ENCODE data around the gene MSH2. TPM values are rescaled to one million over a fixed set of nuclear protein-coding genes. Genes with fewer than 3 reads are reported as not detected.
"Not testable (repeated sequence)": the region's sequence is repeated elsewhere in the genome, so short reads cannot be mapped to it uniquely, and the experiment has no call there.

Gene MSH2
- total RNA-seq (2014; rRNA removed; shearing (Covaris generic)), result 20.7 and 25.0 TPM in 2 replicates
- 44.5 and 60.3 TPM in 2 replicates for polyA plus RNA-seq (2014; cell fraction: nucleus; rRNA removed)

DNA sequence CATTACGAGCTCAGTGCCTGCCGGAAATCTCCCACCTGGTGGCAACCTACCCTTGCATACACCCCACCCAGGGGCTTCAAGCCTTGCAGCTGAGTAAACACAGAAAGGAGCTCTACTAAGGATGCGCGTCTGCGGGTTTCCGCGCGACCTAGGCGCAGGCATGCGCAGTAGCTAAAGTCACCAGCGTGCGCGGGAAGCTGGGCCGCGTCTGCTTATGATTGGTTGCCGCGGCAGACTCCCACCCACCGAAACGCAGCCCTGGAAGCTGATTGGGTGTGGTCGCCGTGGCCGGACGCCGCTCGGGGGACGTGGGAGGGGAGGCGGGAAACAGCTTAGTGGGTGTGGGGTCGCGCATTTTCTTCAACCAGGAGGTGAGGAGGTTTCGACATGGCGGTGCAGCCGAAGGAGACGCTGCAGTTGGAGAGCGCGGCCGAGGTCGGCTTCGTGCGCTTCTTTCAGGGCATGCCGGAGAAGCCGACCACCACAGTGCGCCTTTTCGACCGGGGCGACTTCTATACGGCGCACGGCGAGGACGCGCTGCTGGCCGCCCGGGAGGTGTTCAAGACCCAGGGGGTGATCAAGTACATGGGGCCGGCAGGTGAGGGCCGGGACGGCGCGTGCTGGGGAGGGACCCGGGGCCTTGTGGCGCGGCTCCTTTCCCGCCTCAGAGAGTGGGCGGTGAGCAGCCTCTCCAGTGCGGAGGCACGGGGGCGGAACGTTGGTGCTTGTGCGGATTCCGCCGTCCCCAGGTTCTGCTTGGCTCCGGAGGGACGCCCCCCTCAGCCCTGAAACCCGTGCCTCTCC lies at the start of gene MSH2:
MSH2 (plus strand) TSS at position 352 of the 804 bp plus-strand sequence; CDS start at position 388, 36 bp downstream.
- peak; percentile 86 for DNase-seq (ENCODE audit: extremely low read depth, low read depth)

DNA sequence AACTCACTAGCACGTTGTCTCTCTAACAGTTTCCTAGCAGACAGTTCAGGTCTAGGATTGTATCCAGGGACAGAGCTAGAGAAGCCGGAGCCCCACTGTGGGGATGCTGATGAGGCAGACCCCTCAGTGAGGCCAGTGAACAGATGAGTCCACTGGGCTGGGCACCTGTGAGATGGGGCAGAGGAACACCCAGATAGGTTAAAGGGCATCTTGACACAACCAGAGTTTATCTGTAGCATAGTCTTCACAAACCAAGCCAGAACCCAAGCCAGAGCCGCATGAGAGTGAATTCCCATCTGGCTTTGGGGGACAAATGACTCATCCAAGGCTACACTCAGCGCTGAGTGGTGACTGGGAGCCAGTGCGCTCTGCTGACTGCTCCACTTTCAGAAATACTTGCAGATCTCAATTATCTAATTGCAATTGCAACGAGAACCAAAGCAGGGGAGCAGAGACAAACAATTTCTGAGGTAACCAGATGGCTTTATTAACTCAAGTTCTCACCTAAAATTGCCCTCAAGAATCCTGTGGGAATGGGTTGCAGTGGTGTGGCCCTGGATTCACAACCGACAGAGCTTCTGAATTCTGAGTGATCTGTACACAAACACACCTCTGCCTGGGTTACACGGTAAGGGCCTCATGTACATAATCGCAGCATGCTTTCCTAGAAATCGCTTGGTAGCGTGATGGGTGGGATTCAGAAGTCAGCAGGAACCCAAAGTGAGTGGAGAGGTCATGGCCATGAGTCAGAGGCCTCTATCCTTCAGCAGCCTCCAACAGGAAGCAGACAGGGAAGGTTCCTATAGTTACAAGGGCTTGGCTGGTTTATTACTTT lies 48.7 kb upstream of the MSH2 start:
- DNase-seq (ENCODE audit: extremely low read depth, low read depth), result no peak

DNA sequence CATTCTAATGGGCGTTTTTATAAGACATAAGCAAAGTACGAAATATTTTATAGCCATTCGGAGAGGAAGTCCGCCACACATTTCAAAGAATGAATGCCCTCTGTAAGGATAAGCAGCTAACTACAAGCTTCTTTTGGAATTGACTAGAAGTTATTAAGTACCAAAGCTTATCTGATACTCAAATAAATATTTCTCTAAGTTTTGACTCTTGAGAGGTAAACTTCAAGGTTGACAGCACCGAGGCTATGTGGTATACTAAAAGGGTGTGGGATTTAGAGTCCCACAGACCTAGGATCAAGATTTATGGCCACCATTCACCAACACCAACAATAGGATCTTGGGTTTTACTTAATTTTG lies 48.1 kb upstream of the MSH2 start:
- no peak for DNase-seq (ENCODE audit: extremely low read depth, low read depth)

DNA sequence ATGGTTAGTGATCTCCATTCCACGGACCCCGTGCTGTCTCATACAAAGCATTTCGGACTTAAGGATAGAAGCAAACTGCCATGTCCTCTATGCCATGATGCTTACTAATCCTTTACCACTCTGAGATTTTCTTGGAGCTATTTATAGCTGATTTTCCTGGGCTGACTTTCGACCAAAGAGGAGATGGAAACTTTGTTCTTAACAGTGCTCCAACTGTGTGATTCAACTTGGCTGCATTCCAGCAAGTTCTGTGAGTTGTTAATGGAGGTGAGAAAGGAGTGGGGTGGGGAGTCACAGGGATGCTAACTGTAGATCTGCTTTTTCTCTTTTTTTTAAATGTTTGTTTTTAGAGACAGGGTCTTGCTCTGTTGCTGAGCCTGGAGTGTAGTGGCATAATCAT lies 45.5 kb upstream of the MSH2 start:
- DNase-seq (ENCODE audit: extremely low read depth, low read depth), result no peak

DNA sequence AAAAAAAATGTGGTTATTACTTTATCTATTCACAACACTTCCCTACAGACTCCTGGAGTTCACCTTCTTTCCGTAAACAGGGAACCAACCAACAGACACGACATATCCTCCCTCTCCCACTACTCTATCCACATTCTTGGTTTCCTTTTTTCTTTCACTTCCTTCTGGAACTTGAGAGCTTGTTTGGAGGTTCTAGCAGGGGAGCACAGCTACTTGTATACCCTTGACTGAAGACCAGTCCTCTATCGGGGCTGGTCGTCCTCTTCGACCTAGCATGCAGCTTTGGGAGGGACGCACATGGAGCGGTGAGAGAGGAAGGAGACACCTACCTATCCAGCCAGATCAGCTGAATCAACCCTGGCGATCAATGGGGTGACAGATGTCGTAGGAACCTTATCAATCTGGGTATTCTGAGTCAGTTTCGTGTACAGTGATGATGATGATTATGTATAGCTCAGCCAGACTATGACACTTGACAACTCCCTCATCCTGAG lies 43.5 kb upstream of the MSH2 start:
- DNase-seq (ENCODE audit: extremely low read depth, low read depth), result no peak

DNA sequence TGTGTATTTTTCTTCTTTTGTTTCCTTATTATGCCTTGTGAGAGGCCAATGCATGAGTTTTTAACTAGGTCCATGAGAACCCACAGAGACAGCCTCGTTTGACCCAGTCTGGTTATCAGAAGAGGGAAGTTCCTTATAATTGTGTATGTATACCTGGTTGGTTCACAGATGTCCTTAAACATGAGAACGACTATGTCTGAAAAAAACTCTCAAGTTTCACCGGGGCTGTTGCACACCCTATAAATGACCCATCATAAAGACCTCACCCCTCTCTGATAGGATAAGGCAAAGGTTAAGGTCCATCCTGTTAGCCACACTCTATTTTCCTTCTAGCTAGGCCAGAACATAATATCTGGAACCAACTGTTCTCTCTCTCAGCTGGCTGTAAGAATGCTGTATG lies 42.7 kb upstream of the MSH2 start:
- no peak for DNase-seq (ENCODE audit: extremely low read depth, low read depth)

DNA sequence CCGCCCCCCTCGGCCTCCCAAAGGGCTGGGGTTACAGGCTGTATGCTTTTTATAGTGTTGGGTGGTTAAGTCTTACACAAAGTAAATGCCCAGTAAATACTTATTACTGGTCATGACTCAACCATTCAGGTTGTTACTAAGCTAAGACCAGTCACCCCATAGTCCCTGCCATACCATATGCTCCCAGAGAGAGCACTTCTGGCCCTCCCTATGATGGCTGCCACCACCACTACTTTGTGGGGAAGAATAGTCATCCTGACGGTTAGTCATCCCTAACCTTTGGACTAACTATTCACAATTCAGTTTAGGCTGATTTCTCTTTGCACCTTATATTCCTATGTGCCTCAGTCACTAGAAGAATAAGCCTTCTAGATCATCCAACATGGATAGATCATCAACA lies 42.0 kb upstream of the MSH2 start:
- DNase-seq (ENCODE audit: extremely low read depth, low read depth), result no peak

DNA sequence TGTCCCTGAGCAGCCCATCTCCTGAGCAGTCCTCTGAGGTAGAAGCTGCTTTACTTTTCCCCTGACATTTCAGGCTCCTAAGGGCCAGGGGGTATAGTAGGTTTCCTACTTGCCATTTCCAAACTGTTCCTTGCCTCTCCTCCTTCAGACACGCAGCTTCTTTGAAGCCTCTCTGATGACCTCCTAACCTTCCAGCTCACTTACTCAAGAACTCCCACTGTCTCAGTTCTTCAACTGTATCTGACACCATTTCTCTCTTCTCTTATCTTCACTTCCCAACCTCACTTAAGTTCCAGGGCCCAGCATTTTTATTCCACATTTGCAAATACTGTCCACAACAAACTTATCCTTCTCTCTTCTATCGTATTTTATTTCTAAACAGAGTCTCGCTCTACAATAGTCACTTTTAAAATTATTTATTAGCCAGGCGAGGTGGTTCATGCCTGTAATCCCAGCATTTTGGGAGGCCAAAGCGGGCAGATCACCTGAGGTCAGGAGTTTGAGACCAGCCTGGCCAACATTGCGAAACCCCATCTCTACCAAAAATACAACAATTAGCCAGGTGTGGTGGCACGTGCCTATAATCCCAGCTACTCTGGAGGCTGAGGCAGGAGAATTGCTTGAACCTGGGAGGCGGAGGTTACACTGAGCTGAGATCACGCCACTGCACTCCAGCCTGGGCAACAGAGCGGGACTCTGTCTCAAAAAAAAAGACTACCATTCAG lies 41.3 kb upstream of the MSH2 start:
- DNase-seq (ENCODE audit: extremely low read depth, low read depth), result not testable (repeated sequence)

DNA sequence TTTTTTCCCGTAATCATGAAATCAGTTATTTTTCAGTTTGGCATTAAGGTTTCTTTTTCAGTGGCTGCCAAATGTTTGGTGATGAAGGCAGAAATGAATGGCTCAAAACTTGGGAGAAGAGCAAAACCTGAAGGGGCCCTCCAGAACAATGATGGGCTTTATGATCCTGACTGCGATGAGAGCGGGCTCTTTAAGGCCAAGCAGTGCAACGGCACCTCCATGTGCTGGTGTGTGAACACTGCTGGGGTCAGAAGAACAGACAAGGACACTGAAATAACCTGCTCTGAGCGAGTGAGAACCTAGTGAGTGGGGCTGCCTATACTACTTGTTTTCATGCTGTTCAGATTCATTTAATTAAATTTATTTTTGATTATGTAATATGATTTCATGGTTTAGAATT lies 29.2 kb upstream of the MSH2 start:
- no peak for DNase-seq (ENCODE audit: extremely low read depth, low read depth)

DNA sequence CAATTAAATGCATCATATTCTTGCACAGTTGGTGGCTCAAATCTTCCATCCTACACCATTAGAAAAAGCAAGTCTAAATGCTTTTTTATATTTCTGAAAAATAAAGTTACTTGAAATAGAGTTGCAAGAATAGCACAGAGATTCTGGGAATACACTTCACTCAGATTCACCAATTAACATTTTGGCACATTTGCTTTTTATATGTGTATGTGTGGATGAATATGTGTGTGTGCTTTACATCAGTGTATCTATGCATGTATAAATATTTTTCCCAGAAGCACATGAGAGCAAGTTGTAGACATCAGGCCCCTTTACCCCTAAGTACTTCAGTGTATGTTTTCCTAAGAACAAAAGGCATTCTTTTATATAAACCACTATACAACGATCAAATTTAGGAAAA lies 27.6 kb upstream of the MSH2 start:
- DNase-seq (ENCODE audit: extremely low read depth, low read depth), result no peak

DNA sequence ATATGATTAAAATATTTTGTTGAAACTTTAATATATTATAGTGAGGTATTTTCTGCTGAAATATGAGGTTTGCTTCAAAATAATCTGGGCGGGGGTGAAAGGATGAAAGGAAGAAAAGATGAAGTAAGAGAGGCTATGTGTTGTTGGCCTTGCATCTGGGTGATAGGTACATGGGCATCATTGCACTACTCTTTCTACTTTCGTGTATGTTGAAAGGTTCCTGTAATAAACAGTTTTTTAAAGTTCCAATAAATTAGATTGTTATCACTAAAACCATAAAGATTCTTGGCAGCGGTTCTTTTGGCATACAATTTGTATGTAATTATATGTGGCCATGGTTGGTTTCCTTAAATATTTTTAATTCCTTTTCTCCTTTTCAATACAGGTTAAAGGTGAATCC lies 23.6 kb upstream of the MSH2 start:
- DNase-seq (ENCODE audit: extremely low read depth, low read depth), result no peak

DNA sequence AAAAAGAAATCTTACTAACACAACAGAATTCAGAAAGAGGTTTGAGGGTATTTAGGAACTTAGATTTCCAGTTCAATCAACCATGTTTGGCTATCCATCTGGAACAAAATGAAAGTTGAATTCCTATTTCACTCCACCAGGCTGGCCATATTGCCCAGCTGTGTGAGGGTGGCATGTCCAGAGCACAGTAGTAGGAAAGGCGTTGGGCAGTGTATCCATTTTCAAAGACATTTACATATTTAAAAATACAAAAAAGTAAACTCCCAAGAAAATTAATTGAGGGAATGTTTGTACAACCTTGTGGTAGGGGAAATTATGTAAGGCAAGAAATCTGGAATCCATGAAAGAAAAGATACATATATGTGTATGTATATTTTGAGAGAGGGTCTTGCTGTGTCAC lies 21.5 kb upstream of the MSH2 start:
- no peak for DNase-seq (ENCODE audit: extremely low read depth, low read depth)

DNA sequence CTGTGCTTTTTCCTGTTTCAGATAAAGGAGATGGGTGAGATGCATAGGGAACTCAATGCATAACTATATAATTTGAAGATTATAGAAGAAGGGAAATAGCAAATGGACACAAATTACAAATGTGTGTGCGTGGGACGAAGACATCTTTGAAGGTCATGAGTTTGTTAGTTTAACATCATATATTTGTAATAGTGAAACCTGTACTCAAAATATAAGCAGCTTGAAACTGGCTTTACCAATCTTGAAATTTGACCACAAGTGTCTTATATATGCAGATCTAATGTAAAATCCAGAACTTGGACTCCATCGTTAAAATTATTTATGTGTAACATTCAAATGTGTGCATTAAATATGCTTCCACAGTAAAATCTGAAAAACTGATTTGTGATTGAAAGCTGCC lies 16.4 kb upstream of the MSH2 start:
- no peak for DNase-seq (ENCODE audit: extremely low read depth, low read depth)

DNA sequence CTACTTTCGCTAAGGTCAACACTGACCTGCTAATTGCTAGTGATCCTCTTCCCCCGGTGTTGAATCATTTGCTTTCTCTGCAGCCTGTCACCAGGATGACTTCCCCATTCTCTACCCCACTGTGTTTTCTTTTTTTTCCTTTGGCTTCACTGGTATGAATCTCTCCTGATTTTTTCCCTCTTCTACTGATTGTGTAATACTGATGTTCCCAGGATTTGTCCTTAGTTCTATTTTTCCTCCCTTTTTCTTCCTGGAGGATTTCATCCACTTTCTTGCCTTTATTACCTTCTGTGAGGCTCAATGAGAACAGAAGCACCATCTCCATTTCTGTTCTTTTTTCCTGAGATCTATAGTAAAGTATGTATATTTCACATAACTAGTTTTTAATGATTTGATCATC lies 14.1 kb upstream of the MSH2 start:
- DNase-seq (ENCODE audit: extremely low read depth, low read depth), result no peak

DNA sequence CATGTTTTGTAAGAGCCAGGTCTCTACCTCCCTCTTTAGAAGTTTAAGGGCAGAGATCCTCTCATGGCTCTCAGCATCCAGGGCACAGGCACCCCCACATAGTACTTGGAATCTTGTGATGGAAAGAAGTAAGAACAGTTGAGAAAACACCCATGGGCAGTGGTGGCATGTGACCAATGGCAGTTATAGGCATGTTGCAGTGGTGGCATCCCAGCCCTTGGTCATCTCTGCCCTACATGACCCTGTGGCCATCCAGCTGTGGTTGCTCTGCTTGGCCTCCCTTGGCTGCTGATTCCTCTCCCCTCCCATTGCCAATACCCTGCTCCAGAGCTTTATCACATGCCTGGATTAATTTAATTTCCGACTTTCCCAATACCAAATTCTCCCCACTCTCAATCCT lies 13.3 kb upstream of the MSH2 start:
- no peak for DNase-seq (ENCODE audit: extremely low read depth, low read depth)

DNA sequence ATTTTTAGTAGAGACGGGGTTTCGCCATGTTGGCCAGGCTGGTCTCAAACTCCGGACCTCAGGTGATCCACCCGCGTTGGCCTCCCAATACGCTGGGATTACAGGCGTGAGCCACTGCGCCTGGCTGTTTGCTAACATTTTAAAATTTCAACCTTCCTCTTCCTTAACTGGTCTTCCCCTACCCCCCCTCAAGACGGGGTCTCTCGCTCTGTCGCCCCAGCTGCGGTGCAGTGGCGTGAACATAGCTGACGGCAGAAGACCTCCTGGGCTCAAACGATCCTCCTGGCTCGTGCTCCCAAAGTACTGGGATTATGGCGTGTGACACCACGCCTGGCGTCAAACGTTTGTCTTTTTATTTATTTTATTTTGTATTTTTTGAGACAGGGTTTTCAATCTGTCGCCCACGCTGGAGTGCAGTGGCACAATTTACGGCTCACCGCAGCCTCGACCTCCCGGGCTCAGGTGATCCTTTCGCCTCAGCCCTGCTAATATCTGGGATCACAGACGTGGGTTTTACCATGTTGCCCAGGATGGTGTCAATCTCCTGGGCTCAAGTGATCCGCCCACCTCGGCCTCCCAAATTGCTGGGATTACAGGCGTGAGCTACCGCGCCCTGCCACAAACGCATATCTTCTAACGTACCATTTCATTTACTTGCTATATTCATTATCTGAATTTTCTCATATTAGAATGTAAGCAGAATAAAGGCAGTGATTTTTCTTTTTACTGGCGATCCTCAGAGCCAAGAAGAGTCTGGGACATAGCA lies 984 bp upstream of the MSH2 start:
- no peak for DNase-seq (ENCODE audit: extremely low read depth, low read depth)

DNA sequence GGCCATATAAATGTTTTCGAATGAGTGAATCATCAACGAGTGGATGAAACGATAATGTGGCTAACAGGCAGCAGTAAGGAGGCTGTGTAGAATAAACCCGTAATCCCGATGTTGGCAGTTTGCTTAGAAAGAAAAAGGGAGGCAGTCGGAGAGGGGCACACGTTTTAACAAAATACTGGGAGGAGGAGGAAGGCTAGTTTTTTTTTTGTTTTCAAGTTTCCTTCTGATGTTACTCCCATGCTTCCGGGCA lies 476 bp upstream of the MSH2 start:
- no peak for DNase-seq (ENCODE audit: extremely low read depth, low read depth)

DNA sequence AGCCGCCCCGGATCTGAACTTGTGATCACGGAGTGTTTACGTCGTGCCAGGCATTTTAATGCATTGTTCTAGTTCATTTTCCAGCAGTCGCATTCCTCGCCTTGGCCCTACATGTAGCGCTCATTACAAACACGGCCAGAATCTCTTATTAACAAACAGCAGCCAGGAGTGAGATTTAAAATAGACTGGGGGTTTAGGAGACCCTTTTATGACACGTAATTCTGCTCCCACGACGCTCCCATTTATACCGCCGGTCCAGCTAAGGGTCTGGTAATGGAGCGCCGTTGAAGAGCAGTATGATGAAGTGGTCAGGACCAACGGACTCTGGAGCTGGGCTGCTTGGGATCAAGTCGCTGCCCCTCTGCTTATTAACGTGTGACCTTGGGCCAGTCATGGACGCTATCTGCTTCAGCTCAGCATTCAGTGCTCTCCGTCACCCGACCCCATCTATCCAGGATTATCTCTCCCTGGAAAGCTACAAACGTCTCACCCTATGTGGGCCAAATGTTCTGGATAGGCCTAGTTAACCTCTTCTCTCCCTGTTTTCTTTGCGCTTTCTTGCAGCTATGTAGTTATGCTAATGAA lies 745 bp downstream of the MSH2 start:
- no peak for DNase-seq (ENCODE audit: extremely low read depth, low read depth)

DNA sequence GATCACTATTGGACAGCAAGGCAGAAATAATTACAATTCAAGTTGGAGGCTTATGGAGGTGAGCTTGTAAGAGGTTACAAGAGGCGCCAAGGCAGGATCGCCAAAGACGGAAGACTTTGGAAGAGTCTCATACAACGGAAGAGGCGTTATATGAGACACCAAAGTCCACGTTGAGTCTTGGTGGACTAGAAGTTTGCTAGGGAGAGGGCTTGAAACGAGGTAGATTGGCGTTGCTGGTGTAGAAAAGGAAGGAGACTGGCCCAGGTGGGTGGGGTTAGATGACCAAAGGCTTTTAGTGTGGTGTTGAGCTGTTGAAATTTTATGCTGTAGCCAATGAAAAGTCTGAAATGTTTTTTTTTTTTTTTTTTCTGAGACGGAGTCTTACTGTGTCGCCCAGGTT lies 1.4 kb downstream of the MSH2 start:
- no peak for DNase-seq (ENCODE audit: extremely low read depth, low read depth)

DNA sequence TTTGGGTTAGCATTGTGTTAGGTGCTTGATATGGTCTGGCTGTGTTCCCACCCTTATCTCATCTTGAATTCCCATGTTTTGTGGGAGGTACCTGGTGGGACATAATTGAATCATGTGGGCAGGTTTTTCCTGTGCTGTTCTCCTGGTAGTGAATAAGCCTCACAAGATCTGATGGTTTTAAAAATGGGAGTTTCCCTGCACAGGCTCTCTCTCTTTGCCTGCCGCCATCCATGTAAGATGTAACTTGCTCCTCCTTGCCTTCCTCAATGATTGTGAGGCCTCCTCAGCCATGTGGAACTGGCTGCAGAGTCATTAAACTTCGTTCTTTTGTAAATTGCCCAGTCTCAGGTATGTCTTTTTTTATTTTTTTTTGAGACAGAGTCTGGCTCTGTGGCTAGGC lies 2.8 kb downstream of the MSH2 start:
- DNase-seq (ENCODE audit: extremely low read depth, low read depth), result no peak

All from NCI-H460 (cell line).